Endometrial microvascular endothelial cells (primary cell): ENCODE measurements around the gene TMEM200B. TPM values are rescaled to one million over a fixed set of nuclear protein-coding genes. Genes with fewer than 3 reads are reported as not detected.
"Not testable (repeated sequence)": the region's sequence is repeated elsewhere in the genome, so short reads cannot be mapped to it uniquely, and the experiment has no call there.

Source experiments
- in situ Hi-C: cut with HindIII; loops from 2 replicates; pipeline ENCODE4 v1.10.0; 2017; ENCODE audit warnings: low sequenced_read_pairs, low pct_unique_long_range_greater_than_20kb; ENCODE audit errors: inconsistent ontology term
- total RNA-seq: library from RNA; depleted of rRNA; stranded (reverse); fragments of >200 nt; gene quantifications from one replicate; pipeline ENCODE4 v1.2.3, GENCODE V29; 2015; ENCODE audit errors: inconsistent ontology term

TMEM200B gene
- 2.7 TPM for total RNA-seq

DNA sequence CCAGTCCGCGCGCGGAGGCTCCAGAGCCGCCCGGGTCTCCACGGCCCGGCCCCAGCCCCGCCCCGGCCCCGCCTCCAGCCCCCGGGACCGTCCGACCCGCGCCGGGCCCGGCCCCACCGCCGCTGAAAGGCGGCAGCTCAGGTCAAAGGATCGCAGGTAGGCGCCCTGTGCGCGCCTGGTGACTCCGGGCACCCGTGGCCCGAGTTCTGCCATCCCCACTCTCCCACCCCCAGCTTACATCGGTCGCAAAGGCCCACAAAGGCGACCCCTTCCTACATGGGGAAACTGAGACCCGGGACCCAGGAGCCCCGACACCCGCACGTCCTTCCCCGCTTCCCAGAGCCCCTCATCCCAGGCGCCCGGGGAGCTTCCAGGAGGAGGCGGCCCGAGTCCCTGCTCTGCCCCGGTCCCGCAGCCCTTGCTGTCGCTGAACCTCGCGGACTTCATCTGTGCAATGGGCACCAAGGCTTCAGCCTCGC, at the start of gene TMEM200B:
TSS of gene TMEM200B (minus strand) at position 17 of the 479 bp plus-strand sequence. CDS start 2,075 bp downstream, outside the sequence.
- in situ Hi-C loops = no loop called here

DNA sequence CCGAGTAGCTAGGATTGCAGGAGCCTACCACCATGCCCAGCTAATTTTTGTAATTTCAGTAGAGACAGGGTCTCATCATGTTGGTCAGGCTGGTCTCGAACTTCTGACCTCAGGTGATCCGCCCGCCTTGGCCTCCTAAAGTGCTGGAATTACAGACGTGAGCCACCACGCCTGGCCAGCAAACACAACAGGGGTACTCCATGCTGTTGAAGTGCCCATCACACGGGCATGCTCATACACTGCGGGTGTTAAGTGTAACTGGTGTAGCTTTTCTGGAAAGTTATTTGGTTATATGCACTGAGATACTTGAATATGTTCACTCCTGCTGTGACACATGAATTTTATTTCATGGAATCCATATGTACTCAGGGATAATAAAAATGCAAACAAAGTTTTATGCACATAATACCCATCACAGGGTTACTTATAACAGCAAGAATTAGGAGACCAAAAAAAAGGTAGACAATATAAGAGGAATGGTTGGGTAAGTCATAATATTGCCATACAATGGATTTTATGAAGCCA, 48.8 kb upstream of the TMEM200B start:
- in situ Hi-C loops = no loop called here

DNA sequence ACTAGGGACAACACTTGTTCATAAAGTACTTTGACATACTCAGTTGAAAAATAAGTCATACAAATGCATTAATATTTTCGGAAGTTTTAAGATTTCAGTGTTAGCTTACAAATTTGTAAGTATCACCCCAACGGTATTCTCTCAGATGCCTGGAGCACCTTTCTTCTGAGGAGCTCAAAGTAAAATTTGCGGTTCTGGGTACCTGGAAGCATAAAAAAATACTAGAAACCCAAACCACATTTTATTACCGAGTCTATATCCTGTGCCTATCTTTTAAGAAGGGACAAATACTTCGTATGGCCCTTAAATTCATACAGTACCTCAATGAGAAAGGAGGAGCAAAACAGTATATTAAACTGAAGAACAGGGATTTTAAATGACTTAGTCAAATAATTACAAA, 47.8 kb upstream of the TMEM200B start:
- in situ Hi-C loops = no loop called here

DNA sequence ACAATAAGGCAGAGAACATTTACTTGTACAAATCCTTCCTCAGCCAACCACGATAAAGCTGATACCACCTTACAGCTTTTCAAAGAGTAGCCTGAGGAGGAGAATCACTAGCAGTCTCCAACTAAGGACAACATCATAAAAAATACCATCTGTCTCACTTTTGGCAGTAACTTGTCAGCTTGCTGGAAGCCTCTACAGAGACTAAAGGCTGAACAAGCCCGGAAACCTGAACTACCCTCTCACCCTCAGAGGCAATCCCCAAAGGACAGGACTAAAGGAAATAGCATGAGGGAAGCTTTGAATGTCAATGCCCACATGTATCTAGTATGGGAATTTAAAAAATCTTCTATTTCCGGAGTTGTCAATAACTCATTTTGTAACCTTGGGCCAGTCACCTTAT, 47.4 kb upstream of the TMEM200B start:
- in situ Hi-C loops = no loop called here

DNA sequence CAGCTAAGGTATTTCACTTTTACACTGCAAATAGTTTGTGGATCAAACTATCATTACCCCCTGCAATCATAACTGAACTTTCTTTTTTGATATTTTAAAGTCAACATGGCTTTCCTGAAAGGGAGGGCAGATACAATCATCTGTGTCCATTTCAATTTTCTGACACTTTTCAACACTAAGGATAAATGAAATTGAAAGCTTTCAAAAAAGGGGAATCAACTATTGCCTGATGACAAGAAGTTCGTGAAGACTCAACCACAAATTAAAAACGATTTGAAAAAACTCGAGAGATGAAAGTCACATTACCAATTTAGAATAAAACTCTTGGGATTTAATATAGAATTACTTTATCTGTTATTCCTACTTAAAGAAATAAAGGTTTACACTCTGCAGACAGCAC, 46.3 kb upstream of the TMEM200B start:
- in situ Hi-C loops = no loop called here

DNA sequence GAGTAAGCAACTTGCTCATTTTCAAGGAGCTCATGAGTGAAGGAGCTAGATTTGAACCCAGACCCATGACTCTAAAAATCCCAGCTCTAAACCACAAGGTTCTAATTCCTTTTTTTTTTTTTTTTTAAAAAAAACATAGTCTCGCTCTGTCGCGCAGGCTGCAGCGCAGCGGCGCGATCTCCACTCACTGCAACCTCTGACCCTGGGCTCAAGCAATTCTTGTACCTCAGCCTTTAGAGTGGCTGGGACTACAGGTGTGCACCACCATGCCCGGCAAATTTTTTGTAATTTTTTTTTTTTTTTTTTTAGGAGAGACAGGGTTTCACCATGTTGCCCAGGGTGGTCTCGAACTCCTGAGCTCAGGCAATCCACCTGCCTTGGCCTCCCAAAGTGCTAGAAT, 44.2 kb upstream of the TMEM200B start:
- in situ Hi-C loops = no loop called here

DNA sequence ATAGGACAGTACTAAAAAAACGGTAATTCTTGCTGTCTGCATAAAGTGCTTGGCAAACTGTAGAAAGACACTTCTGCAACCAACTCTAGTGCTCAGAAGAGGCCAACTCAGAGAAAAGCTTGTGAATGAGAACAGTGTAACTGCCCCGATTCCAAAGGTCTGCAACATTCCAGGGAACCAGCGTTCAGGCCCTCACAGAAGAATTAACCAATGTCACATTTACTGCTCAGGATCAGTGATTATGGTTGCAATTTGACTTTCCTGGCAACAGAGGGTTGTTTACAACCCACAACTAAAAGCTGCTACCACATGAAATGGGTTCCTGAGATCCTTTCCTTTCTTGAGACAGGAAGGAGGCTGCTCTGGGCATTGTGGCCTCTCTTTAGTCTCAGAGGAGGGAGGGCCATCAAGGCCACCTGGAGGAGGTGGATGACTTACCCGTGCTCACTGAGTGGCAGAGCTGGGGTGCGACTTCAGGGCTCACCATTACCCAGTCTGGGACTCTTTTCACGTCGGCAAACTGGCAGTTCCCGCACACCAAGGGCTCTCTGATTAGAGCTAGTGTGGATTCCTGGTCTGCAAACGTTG, 42.7 kb upstream of the TMEM200B start:
- in situ Hi-C loops = no loop called here

DNA sequence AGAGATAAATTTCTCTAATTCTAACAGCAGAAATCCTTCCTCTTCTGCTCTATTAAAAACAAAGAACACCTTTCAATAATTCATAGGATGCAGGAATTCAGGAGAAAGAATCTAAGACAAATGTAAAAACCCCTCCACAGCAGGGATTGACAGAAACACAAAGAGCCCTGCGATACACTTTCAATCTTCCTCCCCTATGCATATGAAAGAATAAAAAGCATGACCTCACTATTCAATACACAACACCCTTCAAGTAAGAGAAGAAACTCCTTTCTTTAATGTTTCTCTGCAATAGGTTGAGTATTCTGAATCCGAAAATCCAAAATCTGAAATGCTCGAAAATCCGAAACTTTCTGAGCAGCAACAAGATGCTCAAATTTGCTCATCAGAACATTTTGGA, 40.9 kb upstream of the TMEM200B start:
- in situ Hi-C loops = no loop called here

DNA sequence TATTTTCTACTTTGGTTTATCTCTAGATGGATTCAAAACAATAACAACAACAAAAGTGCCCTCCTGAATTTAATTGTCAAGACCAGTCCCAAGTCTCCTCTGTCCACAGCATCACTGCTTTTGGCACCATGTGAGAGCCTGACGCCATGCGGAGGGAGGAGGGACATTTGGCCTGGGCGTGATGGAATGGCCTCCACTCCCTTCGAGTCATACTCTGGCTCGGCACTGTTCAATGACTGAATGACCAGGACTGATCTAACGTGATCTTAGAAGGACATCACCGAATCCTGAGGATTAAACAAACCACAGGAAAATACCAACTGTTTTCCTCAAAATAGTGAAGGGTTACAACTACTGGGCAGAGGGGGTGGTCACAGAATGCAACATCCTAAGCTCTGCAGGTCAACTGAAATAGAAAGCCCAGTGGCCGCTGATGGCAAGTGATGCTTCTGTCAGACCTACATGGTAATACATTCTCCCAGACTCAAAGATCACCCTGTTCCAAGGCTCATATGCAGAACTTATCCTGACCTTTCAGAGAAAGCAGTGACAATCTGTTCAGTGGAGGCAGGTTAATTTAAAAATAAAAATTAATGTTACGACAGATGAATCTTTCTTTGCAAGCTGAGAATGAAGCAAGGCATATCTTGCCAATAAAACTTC, 38.9 kb upstream of the TMEM200B start:
- in situ Hi-C loops = no loop called here

DNA sequence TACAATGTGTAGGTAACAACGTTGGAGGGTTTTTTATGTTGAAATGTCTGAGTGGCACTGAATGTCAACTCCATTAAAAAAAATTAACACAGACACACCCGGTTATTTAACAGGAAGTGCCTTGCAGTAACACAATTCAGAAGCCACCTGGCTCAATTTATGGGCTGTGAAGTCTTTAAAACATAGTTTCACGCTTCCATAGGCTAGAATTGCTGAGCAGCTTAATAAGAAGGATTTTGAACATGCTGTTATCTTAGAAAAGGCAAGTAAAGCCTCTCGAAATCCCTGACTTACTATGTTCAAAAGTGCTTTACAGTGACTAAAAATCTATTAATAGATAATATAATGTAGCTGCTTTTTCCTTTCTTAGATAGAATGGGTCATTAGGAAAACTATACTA, 38.3 kb upstream of the TMEM200B start:
- in situ Hi-C loops = no loop called here

DNA sequence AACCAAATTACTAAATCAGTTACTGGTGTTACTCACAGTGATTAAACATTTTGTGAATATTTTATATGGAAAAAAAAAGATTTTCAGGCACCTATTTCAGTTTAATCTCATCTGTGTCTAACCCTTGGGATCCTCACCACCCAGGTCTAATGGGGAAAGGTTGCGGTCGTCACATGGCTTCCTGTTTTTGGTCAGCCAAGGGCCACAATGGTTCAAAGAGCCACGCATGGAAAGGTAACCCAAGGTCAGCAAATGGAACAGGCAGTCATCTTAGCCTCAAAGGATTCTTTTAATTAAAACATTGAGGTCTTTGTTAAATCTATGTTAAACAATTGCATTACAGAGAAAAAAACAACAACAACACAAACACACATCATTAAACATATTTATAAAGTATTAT, 36.1 kb upstream of the TMEM200B start:
- in situ Hi-C loops = no loop called here

DNA sequence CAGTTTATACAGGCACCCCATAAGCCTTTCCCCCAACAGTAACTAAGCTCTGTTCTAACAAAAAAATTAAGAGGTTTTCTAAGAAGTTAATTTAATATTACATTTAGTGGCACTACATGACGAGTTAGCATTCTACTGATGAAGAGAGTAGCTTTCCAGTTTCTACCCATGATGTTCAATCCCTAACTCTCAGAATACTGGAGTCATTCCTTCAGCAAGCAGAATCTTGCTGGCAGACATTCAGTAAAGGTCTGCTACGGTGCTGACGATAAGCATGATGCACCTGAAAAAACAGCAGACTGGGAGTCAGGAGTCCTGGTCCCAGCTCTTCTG, 33.5 kb upstream of the TMEM200B start:
- in situ Hi-C loops = no loop called here

DNA sequence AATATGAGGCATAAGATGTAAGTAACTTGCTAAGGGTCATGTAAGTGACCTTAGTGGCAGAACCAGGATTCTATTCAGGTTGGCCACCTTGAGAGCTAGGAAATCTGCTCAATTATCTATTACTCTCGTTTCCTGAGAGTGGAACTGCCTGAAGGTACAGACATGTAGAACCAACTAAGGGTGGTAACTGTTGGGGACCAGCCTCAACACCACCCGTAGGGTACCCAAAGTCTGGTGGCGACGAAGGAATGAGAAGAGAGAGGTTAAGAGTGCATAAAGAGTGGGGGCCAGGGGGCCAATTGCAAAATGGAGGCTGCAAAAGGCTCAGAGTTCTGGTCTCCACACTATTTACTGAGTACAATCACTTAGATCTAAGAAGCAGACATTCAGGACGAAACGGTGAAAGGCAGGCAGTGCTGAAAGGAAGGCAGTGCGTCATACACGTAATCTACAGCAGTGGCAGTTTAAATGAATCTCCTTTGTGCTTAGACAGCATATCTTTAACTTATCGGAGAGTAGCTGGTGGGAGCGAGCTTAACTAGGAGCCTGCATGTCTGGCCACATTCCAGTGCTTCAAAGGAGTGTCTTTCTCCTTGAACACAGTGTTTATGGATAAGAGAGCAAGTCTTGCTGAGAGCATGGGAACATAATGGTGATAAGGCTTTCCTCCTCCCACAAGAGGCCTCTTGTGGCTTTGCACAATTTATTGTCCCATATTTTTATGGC, 33.0 kb upstream of the TMEM200B start:
- in situ Hi-C loops = no loop called here

DNA sequence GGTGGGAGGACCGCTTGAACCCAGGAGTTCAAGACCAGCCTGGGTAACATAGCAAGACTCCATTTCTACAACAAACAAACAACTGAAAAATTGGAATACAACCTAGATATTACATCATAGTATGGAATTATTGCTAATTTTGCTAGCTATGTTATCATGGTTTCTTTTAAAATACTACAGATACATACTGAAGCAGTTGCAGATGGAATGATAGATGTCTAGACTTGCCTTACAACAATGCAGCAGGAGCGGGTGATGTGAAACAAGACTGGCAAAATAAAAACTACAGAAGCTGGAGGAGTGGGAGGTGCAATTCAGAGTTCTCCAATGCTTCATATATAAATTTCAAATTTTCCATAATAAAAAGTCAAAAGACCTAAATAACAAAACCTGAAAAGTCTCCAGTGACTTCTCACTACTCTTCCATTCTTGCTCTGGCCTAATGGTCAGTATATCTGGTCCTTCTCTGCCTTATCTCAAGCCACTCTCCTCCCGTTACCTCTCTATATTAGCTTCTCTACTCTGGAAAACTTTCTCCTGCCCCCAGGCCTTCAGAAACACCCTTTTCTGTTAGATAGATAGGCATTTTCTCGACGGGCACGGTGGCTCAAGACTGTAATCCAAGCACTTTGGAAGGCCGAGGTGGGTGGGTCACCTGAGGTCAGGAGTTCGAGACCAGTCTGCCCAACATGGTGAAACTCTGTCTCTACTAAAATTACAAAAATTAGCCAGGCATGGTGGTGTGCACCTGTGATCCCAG, 28.5 kb upstream of the TMEM200B start:
- in situ Hi-C loops = no loop called here

DNA sequence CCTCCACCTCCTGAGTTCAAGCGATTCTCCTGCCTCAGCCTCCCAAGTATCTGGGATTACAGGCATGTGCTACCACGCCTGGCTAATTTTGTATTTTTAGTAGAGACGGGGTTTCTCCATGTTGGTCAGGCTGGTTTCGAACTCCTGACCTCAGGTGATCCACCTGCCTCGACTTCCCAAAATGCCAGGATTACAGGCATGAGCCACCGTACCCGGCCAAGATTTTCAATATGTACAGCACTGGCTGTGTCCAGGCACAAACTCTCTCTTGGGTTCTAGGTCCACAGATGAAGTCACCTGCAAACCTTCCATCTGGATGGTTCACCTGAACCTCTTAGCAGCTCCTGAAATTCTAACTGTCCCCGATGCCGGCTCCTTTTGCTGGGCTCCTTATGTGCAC, 26.6 kb upstream of the TMEM200B start:
- in situ Hi-C loops = not testable (repeated sequence)

DNA sequence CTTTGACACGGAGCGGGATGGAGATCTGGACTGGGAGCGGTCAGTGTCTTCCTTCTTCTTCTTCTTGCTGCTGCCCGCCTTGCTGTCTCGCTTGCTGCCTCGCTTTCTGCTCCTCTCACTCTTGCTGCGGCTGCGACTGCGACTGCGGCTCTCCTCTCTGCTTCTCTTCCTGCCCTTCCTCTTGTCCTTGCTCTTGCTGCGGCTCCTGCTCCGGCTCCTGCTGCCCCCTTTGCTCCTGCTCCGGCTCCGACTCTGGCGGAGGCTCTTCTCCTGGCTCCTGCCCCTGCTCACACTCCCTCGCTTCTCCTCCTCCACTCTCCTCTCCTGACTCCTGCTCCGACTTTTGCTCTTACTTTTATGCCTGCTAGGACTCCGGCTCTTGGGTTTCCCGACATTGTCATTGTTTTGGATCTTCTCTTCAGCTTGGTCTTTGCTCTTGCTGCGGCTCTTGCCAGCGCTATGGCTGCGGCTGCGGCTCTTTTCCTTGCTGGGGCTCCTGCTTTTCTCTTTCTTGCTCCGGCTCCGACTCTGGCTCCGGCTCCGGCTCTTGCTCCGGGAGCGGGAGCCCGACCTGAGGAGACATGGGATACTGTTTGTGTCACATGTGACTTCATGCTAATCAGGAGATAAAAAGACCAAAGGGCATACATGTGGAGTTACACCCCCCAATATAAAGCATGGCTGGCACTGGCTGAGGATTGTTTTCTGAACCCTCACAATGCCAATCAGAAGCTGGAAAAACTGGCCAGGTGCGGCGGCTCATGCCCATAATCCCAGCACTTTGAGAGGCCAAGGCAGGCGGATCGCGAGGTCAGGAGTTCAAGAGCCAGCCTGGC, 25.2 kb upstream of the TMEM200B start:
- in situ Hi-C loops = no loop called here

DNA sequence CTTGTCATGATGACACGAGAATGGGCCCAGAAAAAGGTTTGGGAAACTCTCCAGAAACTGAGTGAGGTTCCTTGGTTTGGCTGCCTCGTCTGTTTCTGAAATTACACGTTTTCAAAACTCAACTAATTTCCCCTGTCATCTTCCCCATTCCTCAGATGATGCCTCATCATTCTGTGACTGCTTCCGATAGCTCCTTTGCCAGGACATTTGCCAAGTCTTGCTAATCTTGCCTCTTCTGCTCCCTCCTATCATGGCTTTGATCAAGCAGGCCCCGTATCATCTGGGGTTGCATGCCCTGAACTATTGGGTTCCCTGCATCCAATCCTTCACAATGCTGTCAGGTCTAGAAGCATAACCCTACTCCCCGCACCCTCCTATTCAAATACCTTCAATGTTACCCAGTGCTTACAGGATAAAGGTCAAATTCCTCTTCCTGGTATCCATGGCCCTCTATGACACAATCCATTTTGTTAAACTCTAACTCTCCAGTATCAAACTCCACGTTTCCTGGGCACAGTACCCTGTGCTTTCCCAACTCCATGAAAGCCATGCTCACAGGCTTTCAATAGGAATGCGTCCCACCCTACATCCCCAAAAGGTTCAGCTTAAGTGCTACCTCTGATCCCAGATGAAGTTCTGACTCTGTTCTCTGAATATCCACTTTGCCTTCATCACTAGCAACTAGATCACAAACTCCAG, 22.2 kb upstream of the TMEM200B start:
- in situ Hi-C loops = no loop called here

DNA sequence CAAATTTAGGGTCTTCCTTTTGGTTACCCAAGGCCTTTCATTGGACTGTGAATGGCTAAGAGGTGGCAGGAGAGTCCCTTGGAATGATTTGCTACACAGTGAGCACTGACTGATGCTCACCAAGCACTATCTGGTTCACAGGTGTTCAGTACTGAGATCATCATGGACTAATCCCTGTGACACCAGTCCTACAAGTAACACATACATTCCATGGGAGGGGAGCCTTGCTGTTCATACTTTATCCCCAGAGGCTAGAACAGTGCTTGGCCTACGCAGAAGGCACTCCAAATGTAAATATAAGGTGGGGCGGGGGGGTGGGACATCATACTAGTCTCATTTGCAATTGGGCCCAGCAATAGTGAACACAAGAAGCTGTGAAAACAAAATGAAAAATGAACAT, 20.5 kb upstream of the TMEM200B start:
- in situ Hi-C loops = no loop called here
